Measurements from ENCODE around the gene RPS6KC1. TPM values are rescaled to one million over a fixed set of nuclear protein-coding genes. Genes with fewer than 3 reads are reported as not detected.
"Not testable (repeated sequence)": the region's sequence is repeated elsewhere in the genome, so short reads cannot be mapped to it uniquely, and the experiment has no call there.

RPS6KC1 gene
- total and polyA plus RNA-seq, 2 of the 4 experiments (the other 2 are of a cell fraction) = 7.9 to 23.7 TPM

GRCh38 chr1:213219076-213219475 is 168.0 kb downstream of the RPS6KC1 start:
- H2BK5ac ChIP-seq (ENCODE audit: low read depth, low read length, poor library complexity, severe bottlenecking); H3K14ac ChIP-seq (replicated peaks; ENCODE audit: low read depth, low read length); H3K23ac ChIP-seq (ENCODE audit: low read depth, low read length); DNase-seq; POLR2A ChIA-PET (ENCODE audit: unreplicated experiment); BruUV-seq (replicated peaks); H3K27ac ChIP-seq (ENCODE audit: insufficient read depth, low read length); H4K91ac ChIP-seq (ENCODE audit: insufficient read depth, low read depth, low read length); H4K8ac ChIP-seq (ENCODE audit: low read depth in 2 of 2, low read length in 2 of 2); H2AK5ac ChIP-seq (ENCODE audit: low read depth, low read length); H2BK15ac ChIP-seq (ENCODE audit: low read depth, low read length); H3K4ac ChIP-seq (ENCODE audit: low read depth, low read length); ATAC-seq (ENCODE audit: low read depth); dilution Hi-C loops (cut with HindIII; ENCODE audit: low sequenced_read_pairs, unreplicated experiment); in situ Hi-C loops (cut with MboI; ENCODE audit: low sequenced_read_pairs); H3K18ac ChIP-seq (ENCODE audit: low read depth, low read length); H3K36me3 ChIP-seq (ENCODE audit: control insufficient read depth, insufficient read depth, low read length); H4K5ac ChIP-seq (ENCODE audit: low read depth, low read length); H2AFZ ChIP-seq (replicated peaks; ENCODE audit: low read length, poor library complexity); H2BK120ac ChIP-seq (ENCODE audit: low read depth, low read length); intact Hi-C loops (cut with micrococcal nuclease); H2BK20ac ChIP-seq (ENCODE audit: low read depth, low read length); H3K4me2 ChIP-seq (ENCODE audit: low read depth, low read length); H3K27me3 ChIP-seq (ENCODE audit: control insufficient read depth, insufficient read depth, low read length); H2AK9ac ChIP-seq (replicated peaks; ENCODE audit: low read depth, low read length, poor library complexity); CTCF ChIA-PET; H4K20me1 ChIP-seq (ENCODE audit: insufficient read depth, low read length); H3K9me1 ChIP-seq (ENCODE audit: insufficient read depth, low read length); H3K4me3 ChIP-seq (ENCODE audit: insufficient read depth, low read depth, low read length); H3K9me3 ChIP-seq (ENCODE audit: control insufficient read depth, insufficient read depth, low read length); H3K79me1 ChIP-seq (ENCODE audit: low read depth in 1 of 2, low read length in 2 of 2); H3K9ac ChIP-seq (ENCODE audit: low read depth, low read length); H3K4me1 ChIP-seq (ENCODE audit: control insufficient read depth, insufficient read depth, low read length); H3K56ac ChIP-seq (ENCODE audit: extremely low read depth, insufficient read depth, low read length): not testable (repeated sequence)
- WGBS, 2 experiments (ENCODE audit: extremely low coverage in 2 of 2, insufficient read length in 1 of 2) = no CpG with 5 or more reads among the region's 2 CpGs
